HG02840 (cell line): Measurements from ENCODE around the gene SPG7.
"Not testable (repeated sequence)": the region's sequence is repeated elsewhere in the genome, so short reads cannot be mapped to it uniquely, and the experiment has no call there.

Experiments
- ATAC-seq: cut with Tn5 transposase; IDR thresholded peaks from one replicate; pipeline ENCODE4 v1.9.1; 2021; ENCODE audit warnings: mild to moderate bottlenecking, moderate library complexity, moderate number of reproducible peaks; ENCODE audit not compliant: unreplicated experiment, low FRiP score

The SPG7 gene

GRCh38 chr16:89507834-89508590 is at the start of gene SPG7:
Gene SPG7, plus strand, starts transcription at chr16:89508403. Its CDS starts 15 bp downstream, at chr16:89508418.
- ATAC-seq = peak; percentile 71

- no peak for ATAC-seq
Measured at GRCh38 chr16:89458551-89458950, 49.7 kb upstream of the SPG7 start.

- ATAC-seq = no peak
Measured at GRCh38 chr16:89458967-89459366, 49.2 kb upstream of the SPG7 start.

DNA sequence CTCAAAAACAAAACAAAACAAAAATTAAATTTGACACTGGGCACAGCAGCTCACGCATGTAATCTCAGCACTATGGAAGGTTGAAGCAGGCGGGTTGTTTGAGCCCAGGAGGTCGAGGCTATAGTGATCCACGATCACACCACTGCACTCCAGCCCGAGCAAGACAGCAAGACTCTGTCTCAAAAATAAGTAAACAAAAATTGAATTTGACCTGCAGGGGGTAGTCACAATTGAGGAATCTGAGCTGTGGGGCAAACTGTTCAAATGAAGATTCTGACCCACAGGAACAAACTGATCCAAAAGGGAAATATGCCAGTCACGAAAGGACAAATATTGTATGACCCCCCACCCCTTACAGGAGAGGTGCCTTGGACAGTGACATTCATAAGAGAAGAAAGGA is 47.6 kb upstream of the SPG7 start:
- ATAC-seq = no peak

GRCh38 chr16:89461890-89462289 is 46.3 kb upstream of the SPG7 start:
- not testable (repeated sequence) for ATAC-seq

- not testable (repeated sequence) for ATAC-seq
Measured at GRCh38 chr16:89462639-89463038, 45.6 kb upstream of the SPG7 start.

GRCh38 chr16:89463312-89463711 is 44.9 kb upstream of the SPG7 start:
- ATAC-seq = not testable (repeated sequence)

DNA sequence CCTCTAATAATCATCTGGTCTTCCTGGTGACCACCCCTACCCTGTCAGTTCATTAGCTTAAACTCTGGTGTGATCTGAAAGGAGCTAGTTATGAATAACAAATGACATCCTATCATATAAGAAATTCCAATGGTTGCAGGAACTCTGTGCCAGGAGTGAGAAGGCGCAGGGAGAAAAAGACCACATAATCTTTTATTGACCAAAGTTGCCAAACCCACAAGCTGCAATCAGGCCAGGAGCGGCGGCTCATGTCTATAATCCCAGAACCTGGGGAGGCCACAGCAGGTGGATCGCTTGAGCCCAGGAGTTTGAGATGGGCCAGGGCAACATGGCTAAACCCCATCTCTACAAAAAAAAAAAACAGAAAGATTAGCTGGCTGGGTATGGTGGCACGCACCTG is 41.3 kb upstream of the SPG7 start:
- no peak for ATAC-seq

- no peak for ATAC-seq
Measured at GRCh38 chr16:89467382-89467781, 40.8 kb upstream of the SPG7 start.

GRCh38 chr16:89472711-89473075 is 35.5 kb upstream of the SPG7 start:
- ATAC-seq = no peak

DNA sequence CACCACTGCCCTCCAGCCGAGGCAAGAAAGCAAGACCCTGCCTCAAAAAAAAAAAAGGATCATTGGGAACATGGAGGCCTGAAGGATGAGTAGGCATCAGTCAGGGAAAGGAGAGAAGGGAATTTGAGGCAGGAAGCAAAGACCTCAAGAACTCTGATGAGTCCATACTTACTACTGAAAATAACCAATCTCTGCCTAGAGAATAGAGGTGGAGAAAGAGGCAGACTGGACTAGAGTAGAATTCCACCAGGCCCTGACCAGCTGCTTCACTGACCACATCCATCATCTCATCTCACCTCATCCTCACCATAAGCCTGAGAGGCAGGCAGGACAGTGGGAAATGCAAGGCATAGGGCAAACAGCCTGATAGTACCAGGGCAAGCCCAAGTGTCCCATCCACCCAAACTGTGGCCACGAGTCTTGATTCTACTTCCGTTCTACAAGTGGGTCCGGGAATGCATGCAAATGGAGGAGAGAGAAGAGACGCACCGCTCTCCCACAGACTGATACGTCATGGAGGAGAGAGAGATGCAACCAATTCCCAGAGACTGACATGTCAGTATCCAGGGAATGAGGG is 35.0 kb upstream of the SPG7 start:
- no peak for ATAC-seq

DNA sequence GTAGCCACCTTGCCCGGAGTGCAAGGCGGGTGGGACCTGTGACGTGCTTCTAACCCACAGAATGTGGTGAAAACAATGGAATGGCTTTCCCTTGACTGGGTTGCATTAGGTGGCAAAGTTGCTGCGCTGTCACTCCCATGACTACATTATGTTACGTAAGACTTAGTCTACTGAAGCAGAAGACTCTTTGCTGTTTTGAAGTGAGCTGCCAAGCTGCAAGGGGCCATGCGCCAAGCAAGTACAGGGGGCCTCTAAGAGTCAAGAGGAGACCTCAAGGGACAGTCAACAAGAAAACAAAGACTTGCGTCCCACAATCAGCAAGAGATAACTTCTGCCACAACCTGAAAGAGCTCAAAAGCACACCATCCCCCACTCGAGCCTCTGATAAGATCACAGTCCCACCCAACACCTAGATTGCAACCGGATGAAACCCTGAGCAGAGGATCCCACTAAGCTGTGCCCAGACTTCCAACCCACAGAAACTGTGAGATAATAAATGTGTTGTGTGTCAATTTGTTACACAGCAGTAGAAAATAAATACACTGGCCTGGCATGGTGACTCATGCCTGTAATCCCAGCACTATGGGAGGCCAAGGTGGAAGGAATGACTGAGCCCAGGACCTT is 34.3 kb upstream of the SPG7 start:
- no peak for ATAC-seq

- no peak for ATAC-seq
Measured at GRCh38 chr16:89475144-89475543, 33.1 kb upstream of the SPG7 start.

DNA sequence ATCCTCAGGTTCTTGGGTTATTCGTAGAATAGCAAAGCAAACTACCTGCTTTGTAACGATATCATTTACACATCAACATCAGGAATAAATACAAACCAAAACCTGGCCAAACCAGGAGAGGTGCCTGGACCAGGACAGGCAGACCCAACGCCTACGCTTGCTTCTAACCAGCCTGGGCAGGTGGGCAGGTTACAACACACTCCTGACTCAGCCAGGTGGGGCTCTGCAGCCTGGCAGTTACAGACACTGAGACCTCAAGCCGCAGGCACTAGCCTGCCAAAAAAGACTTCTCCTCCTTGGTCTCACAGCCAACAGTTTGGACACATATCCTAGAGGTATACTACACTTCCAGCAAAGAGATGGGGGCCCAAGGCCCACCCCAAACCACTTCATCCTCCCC is 31.8 kb upstream of the SPG7 start:
- no peak for ATAC-seq

- no peak for ATAC-seq
Measured at GRCh38 chr16:89476811-89477261, 31.4 kb upstream of the SPG7 start.

- no peak for ATAC-seq
Measured at GRCh38 chr16:89478576-89479221, 29.5 kb upstream of the SPG7 start.

DNA sequence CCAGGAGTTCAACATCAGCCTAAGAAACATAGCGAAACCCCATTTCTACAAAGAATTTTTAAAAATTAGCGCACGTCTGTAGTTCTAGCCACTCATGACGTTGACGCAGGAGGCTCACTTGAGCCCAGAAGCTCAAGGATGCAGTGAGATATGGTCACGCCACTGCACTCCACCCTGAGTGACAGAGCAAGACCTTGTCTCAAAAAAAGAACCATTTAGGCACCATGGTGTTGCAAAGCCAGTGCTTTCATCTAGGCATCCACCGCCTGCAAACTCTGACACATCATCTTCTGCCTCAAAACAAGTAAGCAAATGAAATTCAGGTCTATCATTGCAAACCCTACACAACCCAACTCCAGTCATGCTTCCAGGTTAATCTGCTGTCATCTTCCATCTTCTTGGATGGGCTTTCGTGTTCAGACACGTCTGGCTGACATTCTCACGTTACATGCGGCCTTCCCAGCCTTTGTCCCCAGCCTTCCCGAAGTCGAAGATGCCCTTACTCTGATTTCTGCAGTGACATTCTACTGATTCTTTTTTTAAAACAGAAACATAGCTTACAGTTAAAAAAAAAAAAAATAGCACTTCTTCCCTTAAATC is 26.7 kb upstream of the SPG7 start:
- no peak for ATAC-seq

DNA sequence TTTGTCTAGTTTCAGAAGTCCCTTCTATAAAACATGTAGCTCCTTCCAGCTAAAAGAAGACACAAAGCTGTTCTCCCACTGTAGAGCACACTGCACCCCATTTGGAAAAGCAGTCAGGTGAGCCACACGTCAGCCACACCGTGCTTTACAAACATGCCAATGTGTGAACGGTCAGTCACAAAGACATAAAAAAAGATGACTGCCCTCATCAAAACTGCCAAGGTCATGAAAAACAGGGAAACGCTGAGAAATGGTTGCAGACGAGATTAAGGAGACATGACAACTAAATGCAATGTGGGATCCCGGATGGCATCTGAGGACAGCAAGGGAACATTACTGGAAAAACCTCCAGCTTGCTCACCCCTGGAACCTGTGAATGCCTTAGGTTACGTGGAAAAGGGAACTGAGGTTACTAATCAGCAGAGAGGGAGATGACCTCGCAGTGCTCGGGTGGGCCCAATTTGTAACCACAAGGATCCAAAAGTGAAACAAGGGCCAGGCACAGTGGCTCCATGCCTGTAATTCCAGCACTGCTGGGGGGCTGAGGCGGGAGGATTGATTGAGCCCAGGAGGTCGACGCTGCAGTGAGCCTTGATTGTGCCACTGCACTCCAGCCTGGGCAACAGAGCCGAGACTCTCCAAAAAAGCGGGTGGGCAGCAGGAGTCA is 25.9 kb upstream of the SPG7 start:
- ATAC-seq = no peak

DNA sequence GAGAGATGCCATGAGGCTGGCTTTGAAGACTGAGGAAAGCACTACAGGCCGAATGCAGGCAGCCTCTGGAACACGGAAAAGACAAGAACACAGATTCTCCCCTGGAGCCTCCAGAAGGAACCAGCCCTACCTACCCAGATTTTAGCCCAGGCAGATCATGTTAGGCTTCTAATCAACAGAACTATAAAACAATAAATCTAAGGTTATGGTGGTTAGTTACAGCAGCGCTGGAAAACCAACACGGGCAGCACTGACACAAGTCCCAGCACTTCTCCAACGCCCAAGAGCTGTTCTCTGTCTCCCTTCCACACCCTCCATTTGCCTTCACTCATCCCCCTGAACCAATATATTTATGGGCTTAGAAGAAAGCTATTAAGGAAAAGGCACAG is 25.4 kb upstream of the SPG7 start:
- no peak for ATAC-seq

DNA sequence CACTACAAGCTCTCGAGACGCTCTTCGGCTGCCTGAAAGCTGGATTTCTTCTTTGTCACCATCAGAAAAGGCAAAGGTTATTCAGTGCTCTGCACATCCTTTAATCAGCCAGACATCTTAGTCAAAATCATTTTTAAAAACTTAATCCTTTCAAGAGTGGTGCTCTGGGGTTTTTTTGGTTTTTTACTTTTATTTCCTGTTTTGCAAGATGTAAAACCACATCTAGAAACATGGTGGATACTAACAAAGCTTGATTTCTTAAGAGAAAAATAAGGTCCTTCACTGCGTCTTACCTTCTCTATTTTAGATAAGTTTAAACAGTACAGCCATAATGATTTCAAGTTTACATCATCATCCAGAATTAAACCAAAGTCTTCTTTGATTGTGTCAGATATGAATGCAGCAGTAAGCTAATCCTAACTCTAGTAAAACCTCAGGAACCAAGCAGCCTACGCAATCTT is 24.1 kb upstream of the SPG7 start:
- no peak for ATAC-seq
